H1 (cell line): Measurements from ENCODE around the gene OSBP2. TPM values are rescaled to one million over a fixed set of nuclear protein-coding genes. Genes with fewer than 3 reads are reported as not detected.

Experiments
- CTCF ChIA-PET: fragments of 300-600 bp; sonication (Branson Sonifier 250); formaldehyde crosslinking; loops from one replicate; lab custom pipeline; 2021; ENCODE audit not compliant: partially characterized antibody; lab: Charles Lee
- POLR2A ChIA-PET: fragments of 300-600 bp; sonication (Branson Sonifier 250); formaldehyde crosslinking; loops from one replicate; lab custom pipeline; 2021; ENCODE audit warnings: inconsistent platforms; ENCODE audit not compliant: partially characterized antibody; lab: Charles Lee
- DNase-seq, 2 experiments: peaks; one replicate each; pipeline versions ENCODE4 v3.0.0 to v3.0.0-alpha.2; 2010 to 2022; ENCODE audit warnings: low spot score in 2 of 2, low read depth in 1 of 2, mixed read lengths in 1 of 2
- FAIRE-seq: peaks from 2 replicates; lab custom pipeline; 2011; peaks lifted over from hg19 to GRCh38; lab: Jason Lieb, UNC
- H2AFZ ChIP-seq: 2 replicates; pipeline ENCODE4 v1.8.1; 2012; ENCODE audit warnings: low read length, inconsistent platforms
- H2AK5ac ChIP-seq: 2 replicates; pipeline ENCODE4 v1.6.1; 2013; ENCODE audit warnings: low read depth, low read length
- H2BK120ac ChIP-seq: replicated peaks from 2 replicates; pipeline ENCODE3; 2013; ENCODE audit warnings: low read depth, low read length, inconsistent platforms
- H2BK12ac ChIP-seq: 2 replicates; pipeline ENCODE4 v1.6.1; 2013; ENCODE audit warnings: low read depth, low read length
- H2BK15ac ChIP-seq: 2 replicates; pipeline ENCODE4 v1.6.1; 2013; ENCODE audit warnings: low read length
- H2BK20ac ChIP-seq: 2 replicates; pipeline ENCODE4 v1.6.1; 2013; ENCODE audit warnings: low read length
- H2BK5ac ChIP-seq: 2 replicates; pipeline ENCODE4 v1.6.1; 2013; ENCODE audit warnings: low read depth, low read length
- H3K14ac ChIP-seq: 2 replicates; pipeline ENCODE4 v1.6.1; 2013; ENCODE audit warnings: inconsistent platforms; ENCODE audit not compliant: insufficient read length
- H3K18ac ChIP-seq: 2 replicates; pipeline ENCODE4 v1.6.1; 2013; ENCODE audit warnings: low read length; ENCODE audit errors: extremely low read depth
- H3K23ac ChIP-seq: 2 replicates; pipeline ENCODE4 v1.6.1; 2013; ENCODE audit warnings: inconsistent platforms; ENCODE audit not compliant: insufficient read length
- H3K23me2 ChIP-seq: 2 replicates; pipeline ENCODE4 v1.6.1; 2013; ENCODE audit warnings: low read depth, low read length
- H3K27ac ChIP-seq: 2 replicates; pipeline ENCODE4 v1.6.1; 2011; ENCODE audit warnings: low read depth, low read length, inconsistent platforms
- H3K27me3 ChIP-seq, 4 experiments: replicated peaks in 1 of 4; 1 replicate in 1 of 4; 2 replicates in 3 of 4; pipeline versions ENCODE4 v1.6.1 to v1.8.1; 2011 to 2013; ENCODE audit warnings: low read length in 3 of 4, mild to moderate bottlenecking in 3 of 4, inconsistent platforms in 2 of 4, mixed read lengths in 2 of 4, moderate library complexity in 1 of 4; ENCODE audit not compliant: control insufficient read depth in 3 of 4, insufficient read depth in 3 of 4; ENCODE audit errors: extremely low read depth in 1 of 4
- H3K36me3 ChIP-seq, 4 experiments: 2 replicates each; pipeline versions ENCODE4 v1.6.1 to v1.8.1; 2011 to 2013; ENCODE audit warnings: mild to moderate bottlenecking in 4 of 4, low read length in 3 of 4, moderate library complexity in 2 of 4, control low read depth in 1 of 4, inconsistent platforms in 1 of 4; ENCODE audit not compliant: insufficient read depth in 4 of 4, control insufficient read depth in 2 of 4
- H3K4ac ChIP-seq: replicated peaks from 2 replicates; pipeline ENCODE3; 2013; ENCODE audit warnings: low read length, low read depth, mixed read lengths, inconsistent platforms; ENCODE audit not compliant: insufficient read length
- H3K4me1 ChIP-seq, 4 experiments: replicated peaks in 1 of 4; 1 replicate in 1 of 4; 2 replicates in 3 of 4; pipeline versions ENCODE4 v1.6.1 to v1.8.1; 2011 to 2013; ENCODE audit warnings: low read length in 3 of 4, inconsistent platforms in 2 of 4, mixed read lengths in 1 of 4; ENCODE audit not compliant: insufficient read depth in 4 of 4, control insufficient read depth in 3 of 4
- H3K4me2 ChIP-seq, 2 experiments: 2 replicates each; pipeline versions ENCODE4 v1.6.1 to v1.8.1; 2011 to 2013; ENCODE audit warnings: low read depth in 2 of 2, low read length in 2 of 2, control low read depth in 1 of 2, inconsistent platforms in 1 of 2, mild to moderate bottlenecking in 1 of 2; ENCODE audit not compliant: insufficient read depth in 1 of 2
- H3K4me3 ChIP-seq, 4 experiments: fragments of 200-600, 300-600 bp in 1 of 4; sonication (generic), shearing (Covaris generic), sonication (Bioruptor Twin) in 1 of 4; 2 replicates each; pipeline versions ENCODE4 v1.5.1 to v1.8.1; 2011 to 2016; ENCODE audit warnings: low read length in 4 of 4, low read depth in 3 of 4, control low read depth in 2 of 4, inconsistent platforms in 2 of 4, mild to moderate bottlenecking in 2 of 4, mixed read lengths in 1 of 4, moderate library complexity in 1 of 4; ENCODE audit not compliant: insufficient read depth in 2 of 4; ENCODE audit errors: extremely low read depth in 1 of 4
- H3K56ac ChIP-seq: replicated peaks from 2 replicates; pipeline ENCODE3; 2013; ENCODE audit warnings: low read depth, mild to moderate bottlenecking, mixed read lengths, low read length, inconsistent platforms; ENCODE audit not compliant: insufficient read length
- H3K79me1 ChIP-seq: 2 replicates; pipeline ENCODE4 v1.6.1; 2013; ENCODE audit warnings: low read depth, low read length, control low read depth
- H3K79me2 ChIP-seq, 2 experiments: 2 replicates each; pipeline versions ENCODE4 v1.6.1 to v1.8.1; 2012 to 2013; ENCODE audit warnings: low read length in 2 of 2, mild to moderate bottlenecking in 2 of 2, inconsistent platforms in 1 of 2; ENCODE audit not compliant: insufficient read depth in 2 of 2, control insufficient read depth in 1 of 2
- H3K9ac ChIP-seq, 4 experiments: replicated peaks in 1 of 4; 1 replicate in 1 of 4; 2 replicates in 3 of 4; pipeline versions ENCODE4 v1.6.1 to v1.8.1; 2011 to 2013; ENCODE audit warnings: low read depth in 3 of 4, low read length in 3 of 4, control low read depth in 2 of 4, mild to moderate bottlenecking in 2 of 4, moderate library complexity in 2 of 4, inconsistent platforms in 1 of 4; ENCODE audit errors: extremely low read depth in 1 of 4
- H3K9me3 ChIP-seq, 2 experiments: 2 replicates each; pipeline versions ENCODE4 v1.6.1 to v1.8.1; 2012 to 2013; ENCODE audit warnings: mild to moderate bottlenecking in 2 of 2, moderate library complexity in 2 of 2, control low read depth in 1 of 2, inconsistent platforms in 1 of 2, low read depth in 1 of 2, low read length in 1 of 2, mixed read lengths in 1 of 2; ENCODE audit not compliant: insufficient read depth in 2 of 2
- H4K20me1 ChIP-seq, 2 experiments: replicated peaks in 1 of 2; 2 replicates each; pipeline versions ENCODE3 to v1.8.1; 2011 to 2013; ENCODE audit warnings: inconsistent platforms in 2 of 2, low read length in 2 of 2, mild to moderate bottlenecking in 1 of 2; ENCODE audit not compliant: insufficient read depth in 2 of 2, control insufficient read depth in 1 of 2
- H4K5ac ChIP-seq: 2 replicates; pipeline ENCODE4 v1.6.1; 2013; ENCODE audit warnings: low read length, low read depth, mixed read lengths, inconsistent platforms; ENCODE audit not compliant: insufficient read length
- H4K8ac ChIP-seq: 2 replicates; pipeline ENCODE4 v1.8.0; 2013; ENCODE audit warnings: mild to moderate bottlenecking, moderate library complexity, low read length, inconsistent platforms; ENCODE audit not compliant: insufficient read depth; ENCODE audit errors: extremely low read depth
- H4K91ac ChIP-seq: replicated peaks from 2 replicates; pipeline ENCODE3; 2013; ENCODE audit warnings: low read length, mixed read lengths, inconsistent platforms; ENCODE audit not compliant: insufficient read length
- ASH2L ChIP-seq: fragments of 200-600, 300-600 bp; sonication (generic); IDR thresholded peaks from one replicate; pipeline ENCODE4 v1.7.1; 2017; ENCODE audit warnings: low read length
- BCL11A ChIP-seq, 2 experiments: IDR thresholded peaks; one replicate each; pipeline ENCODE4 v1.6.1; 2011; ENCODE audit warnings: low read depth in 2 of 2, low read length in 2 of 2, mild to moderate bottlenecking in 2 of 2
- CTBP2 ChIP-seq: IDR thresholded peaks from 2 replicates; pipeline ENCODE4 v1.7.0; 2011; ENCODE audit warnings: borderline replicate concordance, mild to moderate bottlenecking, moderate library complexity, mixed read lengths, low read length; ENCODE audit not compliant: insufficient read depth, insufficient read length
- GABPA ChIP-seq: IDR thresholded peaks from 2 replicates; pipeline ENCODE4 v1.6.1; 2011; ENCODE audit warnings: mild to moderate bottlenecking, low read length, moderate library complexity, borderline replicate concordance; ENCODE audit not compliant: insufficient read depth
- HDAC6 ChIP-seq: IDR thresholded peaks from one replicate; pipeline ENCODE4 v1.7.1; 2012; ENCODE audit warnings: low read depth, mild to moderate bottlenecking, inconsistent platforms, low read length, moderate library complexity
- KDM1A ChIP-seq: fragments of 200-600, 300-600 bp; sonication (generic); IDR thresholded peaks from 2 replicates; pipeline ENCODE4 v1.7.1; 2016; ENCODE audit warnings: mild to moderate bottlenecking, low read length, borderline replicate concordance
- NANOG ChIP-seq: IDR thresholded peaks from 2 replicates; pipeline ENCODE4 v1.6.1; 2011; ENCODE audit warnings: low read length, low read depth, mild to moderate bottlenecking, inconsistent platforms; ENCODE audit not compliant: insufficient read depth, poor library complexity, severe bottlenecking
- POLR2A ChIP-seq, 2 experiments: IDR thresholded peaks; 1 replicate in 1 of 2; 2 replicates in 1 of 2; pipeline ENCODE4 v1.6.1; 2011; ENCODE audit warnings: low read depth in 2 of 2, low read length in 2 of 2, mild to moderate bottlenecking in 2 of 2; ENCODE audit errors: control extremely low read depth in 1 of 2
- RBBP5 ChIP-seq: IDR thresholded peaks from 2 replicates; pipeline ENCODE4 v1.7.1; 2012; ENCODE audit warnings: low read depth, mild to moderate bottlenecking, inconsistent platforms, low read length, moderate library complexity, borderline replicate concordance
- RXRA ChIP-seq: IDR thresholded peaks from 2 replicates; pipeline ENCODE4 v1.6.1; 2011; ENCODE audit warnings: low read depth, mild to moderate bottlenecking, low read length, moderate library complexity; ENCODE audit not compliant: insufficient read depth
- SIRT6 ChIP-seq: IDR thresholded peaks from one replicate; pipeline ENCODE4 v1.7.1; 2012; ENCODE audit warnings: low read length, inconsistent platforms
- SP4 ChIP-seq: IDR thresholded peaks from 2 replicates; pipeline ENCODE4 v1.6.1; 2012; ENCODE audit warnings: low read length, inconsistent platforms
- TCF12 ChIP-seq: IDR thresholded peaks from 2 replicates; pipeline ENCODE4 v1.6.1; 2011; ENCODE audit warnings: low read depth, mild to moderate bottlenecking, low read length
- WGBS, 2 experiments: shearing (Covaris generic) in 1 of 2; methylation state at CpG; one replicate each; pipeline versions ENCODE4 v1.1.6 to v1.1.7; 2013 to 2015; ENCODE audit warnings: low lambda C conversion rate in 2 of 2, mixed read lengths in 2 of 2, inconsistent platforms in 1 of 2, low coverage in 1 of 2, missing lambda C conversion rate in 1 of 2; ENCODE audit not compliant: insufficient replicate concordance in 2 of 2, insufficient coverage in 1 of 2, insufficient read length in 1 of 2; ENCODE audit errors: extremely low coverage in 1 of 2, missing lambda C conversion rate in 1 of 2; 5-methylcytosine and 5-hydroxymethylcytosine counted together
- polyA plus RNA-seq, 7 experiments: library from polyadenylated mRNA; depleted of rRNA in 3 of 7; stranded (reverse) in 5 of 7; unstranded in 2 of 7; fragments of >200 nt in 5 of 7; fragments of 200-250 nt in 2 of 7; gene quantifications; 1 replicate in 5 of 7; 2 replicates in 1 of 7; 4 replicates in 1 of 7; pipeline versions ENCODE4 v1.2.1 to v1.2.3, GENCODE V29; 2011 to 2013; ENCODE audit warnings: missing spikeins in 2 of 7, mixed read lengths in 2 of 7
- total RNA-seq: library from RNA; stranded (reverse); fragmentation: NEBNext Ultra II Directional; extraction: Animal tissue kit (Norgen Biotek cat#: 25700); gene quantifications from 2 replicates; pipeline ENCODE4 v1.2.1, GENCODE V29; 2021

Gene OSBP2
- total and polyA plus RNA-seq, 2 of the 8 experiments (the other 6 are each of a cell fraction or from before 2014, with no cell fraction given), result 3.4 to 3.7 TPM

- H2BK120ac ChIP-seq, result no peak overlapping the region
- H4K20me1 ChIP-seq, result peaks cover 0 to 1% of the 10 kb centered on the region in 2 experiments
- H3K23me2 ChIP-seq, result no peaks in the 10 kb centered on the region
- H4K5ac ChIP-seq, result no peak overlapping the region
- FAIRE-seq (no peak), DNase-seq (no peak)
- no peak for TF ChIP-seq POLR2A (IDR thresholded peaks at IDR 0.05; ENCODE audit: control extremely low read depth in 1 of 2, low read depth in 2 of 2, low read length in 2 of 2)
- TF ChIP-seq NANOG, result no peak
- TF ChIP-seq BCL11A (IDR thresholded peaks at IDR 0.05; ENCODE audit: low read depth in 2 of 2, low read length in 2 of 2), result no peak
- no peak for TF ChIP-seq HDAC6
- no peak for TF ChIP-seq TCF12
- TF ChIP-seq RXRA, result no peak
- no peak for TF ChIP-seq SP4
- no peak for TF ChIP-seq KDM1A
- TF ChIP-seq ASH2L, result no peak
- no peak for TF ChIP-seq GABPA
- no peak for TF ChIP-seq SIRT6
- TF ChIP-seq CTBP2, result no peak
- no peak for TF ChIP-seq RBBP5
- no peak overlapping the region for H3K4me3 ChIP-seq
- H3K79me2 ChIP-seq, result no peaks in the 10 kb centered on the region
- CTCF ChIA-PET, result interaction anchor here (0.8 to 10.8 kb wide), 6 partner anchors 9 to 116 kb away, joined by 3 to 73 read pairs (median 3); no protein-coding TSS in a partner anchor
- no peak overlapping the region for H3K9ac ChIP-seq
- no peak overlapping the region for H4K8ac ChIP-seq
- H3K18ac ChIP-seq, result no peak overlapping the region
- H4K91ac ChIP-seq, result no peak overlapping the region
- H3K27ac ChIP-seq, result no peak overlapping the region
- H2AK5ac ChIP-seq, result no peak overlapping the region
- POLR2A ChIA-PET, result no interaction called here
- no peak overlapping the region for H3K23ac ChIP-seq
- no peak overlapping the region for H3K4ac ChIP-seq
- H3K9me3 ChIP-seq, result no peaks in the 10 kb centered on the region
- H2AFZ ChIP-seq, result no peak overlapping the region
- 79% methylated on average over 11 of the region's 13 CpGs; no CpG with 5 or more reads in 1 of the 2 experiments for WGBS, 2 experiments
- peaks cover 0 to 2% (median 0%) of the 10 kb centered on the region in 4 experiments; a peak in 1 of 7 replicates for H3K4me1 ChIP-seq
- H2BK12ac ChIP-seq, result no peak overlapping the region
- H2BK5ac ChIP-seq, result no peak overlapping the region
- no peaks in the 10 kb centered on the region for H3K79me1 ChIP-seq
- H3K36me3 ChIP-seq, result no peaks in the 10 kb centered on the region
- no peak overlapping the region for H3K14ac ChIP-seq
- no peak overlapping the region for H3K4me2 ChIP-seq
- no peak overlapping the region for H2BK20ac ChIP-seq
- no peak overlapping the region for H3K56ac ChIP-seq
- H3K27me3 ChIP-seq, result no peaks in the 10 kb centered on the region
- no peak overlapping the region for H2BK15ac ChIP-seq
These were observed 177.0 kb downstream of the OSBP2 start for GRCh38 chr22:30871391-30872284.
